ENCODE results near the gene CTNNA2.

GRCh38 chr2:80238692-80239469 is 726.0 kb downstream of the CTNNA2 start:
- TF ChIP-seq CTCF (IDR thresholded peaks at IDR 0.05), result peak; percentile 76
- TF ChIP-seq POLR2AphosphoS5 (IDR thresholded peaks at IDR 0.05; ENCODE audit: low read depth, low read length), result no peak
- no peak for TF ChIP-seq TCF7L2 (IDR thresholded peaks at IDR 0.05; ENCODE audit: low read depth, low read length)
- TF ChIP-seq REST (IDR thresholded peaks at IDR 0.05; ENCODE audit: insufficient read depth in 1 of 2, low read depth in 2 of 2, low read length in 1 of 2), result no peak

Measured in Panc1 (cell line).